VCaP (cell line): ENCODE measurements around the gene NAPA.
A peak's percentile ranks its signal among the peaks of the same experiment; 100 is the strongest.

Experiments used
- H3K27ac ChIP-seq: fragments of 450-650 bp; 2 replicates; pipeline ENCODE4 v1.5.1; 2017
- TF ChIP-seq, protein P1 (sequence below): fragments of 450-650 bp; conservative IDR thresholded peaks from 2 replicates; pipeline ENCODE4 v1.5.1; 2017; ENCODE audit warnings: mild to moderate bottlenecking, moderate library complexity

Gene NAPA

DNA sequence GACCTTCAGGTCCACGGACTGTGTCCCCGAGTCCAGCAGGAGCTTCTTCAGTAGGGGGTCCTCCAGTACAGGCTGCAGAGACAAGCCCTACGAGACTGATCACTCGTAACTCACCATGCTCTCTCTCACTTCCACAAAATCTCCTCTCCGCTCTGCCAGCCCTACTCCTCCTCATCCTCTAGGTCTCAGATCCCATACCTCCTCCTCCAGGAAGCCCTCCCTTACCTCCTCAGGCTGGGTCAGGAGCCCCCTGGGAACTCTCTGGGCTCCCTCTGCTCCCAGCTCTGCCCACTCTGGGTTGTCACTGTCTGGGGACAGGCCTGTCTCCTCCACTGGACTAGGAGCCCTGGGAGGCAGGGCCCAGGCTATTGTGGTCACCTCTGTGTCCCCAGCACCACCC is 23.9 kb upstream of the NAPA start:
- TF ChIP-seq, protein P1, sequence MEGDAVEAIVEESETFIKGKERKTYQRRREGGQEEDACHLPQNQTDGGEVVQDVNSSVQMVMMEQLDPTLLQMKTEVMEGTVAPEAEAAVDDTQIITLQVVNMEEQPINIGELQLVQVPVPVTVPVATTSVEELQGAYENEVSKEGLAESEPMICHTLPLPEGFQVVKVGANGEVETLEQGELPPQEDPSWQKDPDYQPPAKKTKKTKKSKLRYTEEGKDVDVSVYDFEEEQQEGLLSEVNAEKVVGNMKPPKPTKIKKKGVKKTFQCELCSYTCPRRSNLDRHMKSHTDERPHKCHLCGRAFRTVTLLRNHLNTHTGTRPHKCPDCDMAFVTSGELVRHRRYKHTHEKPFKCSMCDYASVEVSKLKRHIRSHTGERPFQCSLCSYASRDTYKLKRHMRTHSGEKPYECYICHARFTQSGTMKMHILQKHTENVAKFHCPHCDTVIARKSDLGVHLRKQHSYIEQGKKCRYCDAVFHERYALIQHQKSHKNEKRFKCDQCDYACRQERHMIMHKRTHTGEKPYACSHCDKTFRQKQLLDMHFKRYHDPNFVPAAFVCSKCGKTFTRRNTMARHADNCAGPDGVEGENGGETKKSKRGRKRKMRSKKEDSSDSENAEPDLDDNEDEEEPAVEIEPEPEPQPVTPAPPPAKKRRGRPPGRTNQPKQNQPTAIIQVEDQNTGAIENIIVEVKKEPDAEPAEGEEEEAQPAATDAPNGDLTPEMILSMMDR = no peak
- H3K27ac ChIP-seq = no peak overlapping the region

DNA sequence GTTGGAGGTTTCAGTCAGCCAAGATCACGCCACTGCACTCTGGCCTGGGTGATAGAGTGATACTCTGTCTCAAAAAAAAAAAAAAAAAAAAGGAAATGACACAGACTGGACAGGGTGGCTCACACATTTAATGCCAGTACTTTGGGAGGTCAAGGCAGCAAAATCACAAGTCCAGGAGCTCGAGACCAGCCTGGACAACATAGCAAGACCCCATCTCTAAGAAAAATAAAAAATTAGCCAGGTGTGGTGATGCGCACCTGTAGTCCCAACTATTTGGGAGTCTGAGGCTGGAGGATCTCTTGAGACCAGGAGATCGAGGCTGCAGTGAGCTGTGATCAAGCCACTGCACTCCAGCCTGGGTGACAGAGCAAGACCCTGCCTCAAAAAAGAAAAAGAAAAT is 22.6 kb upstream of the NAPA start:
- no peak overlapping the region for H3K27ac ChIP-seq
- TF ChIP-seq, protein P1 = no peak

DNA sequence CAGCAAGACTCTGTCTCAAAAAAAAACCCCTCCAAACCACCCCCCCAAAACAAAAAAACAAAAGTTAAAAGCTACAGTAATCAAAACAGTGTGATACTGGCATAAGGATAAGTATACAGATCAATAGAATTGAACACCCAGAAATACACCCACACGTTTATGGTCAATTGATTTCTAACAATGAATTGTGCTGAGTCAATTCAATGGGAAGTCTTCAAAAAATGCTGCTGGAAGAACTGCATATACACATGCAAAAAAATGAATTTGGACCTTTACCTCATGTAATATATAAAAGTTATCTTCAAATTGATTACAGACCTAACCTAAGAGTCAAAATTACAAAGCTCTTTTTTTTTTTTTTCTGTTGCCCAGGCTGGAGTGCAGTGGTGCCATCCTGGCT is 19.8 kb upstream of the NAPA start:
- TF ChIP-seq, protein P1 = no peak
- H3K27ac ChIP-seq = no peak overlapping the region

DNA sequence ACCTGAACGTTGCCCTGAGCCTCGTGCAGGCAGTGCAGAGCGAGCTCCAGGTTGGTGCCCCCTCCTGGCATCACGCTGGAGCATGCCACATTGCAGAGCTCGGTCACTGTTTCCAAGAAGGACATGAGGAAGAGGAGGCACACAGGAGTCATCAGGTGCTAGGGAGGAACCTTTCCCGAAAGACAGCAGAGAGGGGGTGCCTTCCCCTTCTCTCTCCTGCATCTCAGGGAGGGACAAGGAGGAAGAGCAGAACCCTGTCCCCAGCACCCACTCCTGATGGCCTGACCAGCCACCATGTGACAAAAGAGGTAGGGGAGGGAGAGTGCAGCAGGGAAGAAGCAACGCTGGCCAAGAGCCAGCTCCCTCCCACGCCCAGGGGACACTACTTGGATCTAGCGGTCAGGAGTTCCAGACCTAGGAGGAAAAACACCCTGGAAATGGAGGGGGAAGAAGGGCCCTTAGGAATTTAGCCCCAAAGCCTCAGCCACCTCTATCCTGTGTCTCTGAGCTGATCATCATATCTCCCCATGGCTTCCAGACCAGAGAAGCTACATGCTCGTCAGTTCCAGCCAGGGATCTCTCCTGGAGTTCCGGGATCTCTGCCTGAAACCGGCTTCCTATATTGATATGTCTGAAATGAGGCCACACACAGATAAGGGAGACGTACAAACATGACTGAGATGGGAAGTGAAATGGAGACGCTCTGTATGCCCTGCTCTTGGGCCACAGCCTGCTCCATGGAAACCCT is 17.0 kb upstream of the NAPA start:
- H3K27ac ChIP-seq = peak overlapping the region; percentile 53
- TF ChIP-seq, protein P1 = no peak

DNA sequence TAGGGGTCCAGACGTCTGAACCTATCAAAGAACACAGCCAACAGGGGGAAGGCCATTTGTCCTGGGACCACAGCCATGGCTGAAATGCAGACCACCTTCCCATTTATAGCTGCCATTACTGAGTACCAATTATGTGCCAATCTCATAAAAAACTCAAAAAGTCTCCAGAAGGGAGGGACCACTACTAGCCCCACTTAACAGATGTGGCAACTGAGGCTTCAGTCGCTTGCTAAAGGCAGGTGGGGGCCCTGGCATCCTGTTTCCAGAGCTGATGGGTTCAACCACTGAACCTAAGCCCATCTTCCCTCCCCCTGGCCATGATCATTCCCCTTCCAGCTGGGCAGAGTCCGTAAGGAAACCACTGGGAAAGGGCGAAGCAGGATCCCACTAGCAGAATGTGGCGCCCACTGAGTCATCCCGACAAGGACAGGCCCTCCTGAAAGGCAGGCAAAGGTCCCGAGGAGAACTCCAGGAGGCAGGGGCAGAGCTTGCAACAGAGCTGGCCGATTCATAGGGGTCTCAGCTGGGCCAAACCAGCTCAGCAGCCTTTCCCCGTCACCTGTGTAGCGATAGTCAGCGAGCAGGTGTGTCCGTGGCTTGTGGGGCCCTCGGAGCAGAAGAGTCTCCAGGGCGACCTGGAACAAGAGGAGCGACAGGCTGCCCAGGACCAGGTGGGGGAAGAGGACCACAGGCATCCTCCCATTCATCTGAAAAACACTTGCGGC is 14.3 kb upstream of the NAPA start:
- TF ChIP-seq, protein P1 = no peak
- H3K27ac ChIP-seq = no peak overlapping the region

DNA sequence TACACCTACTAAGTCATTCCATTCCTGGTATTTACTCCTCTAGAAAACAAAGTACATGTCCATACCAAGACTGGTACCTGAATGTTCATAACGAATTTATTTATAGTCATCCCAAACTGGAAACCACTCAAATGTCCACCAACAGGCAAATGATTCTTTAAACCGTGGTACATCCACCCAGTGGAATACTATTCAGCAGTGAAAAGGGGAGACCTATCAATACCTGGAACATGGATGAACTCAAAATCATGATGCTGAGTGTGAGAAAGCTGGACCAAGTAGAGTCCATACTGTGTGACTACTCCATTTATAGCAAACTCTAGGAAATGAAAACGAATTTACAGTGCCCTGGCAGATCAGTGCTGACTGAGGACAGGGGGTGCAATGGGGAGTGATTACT is 11.9 kb upstream of the NAPA start:
- TF ChIP-seq, protein P1 = no peak
- no peak overlapping the region for H3K27ac ChIP-seq

DNA sequence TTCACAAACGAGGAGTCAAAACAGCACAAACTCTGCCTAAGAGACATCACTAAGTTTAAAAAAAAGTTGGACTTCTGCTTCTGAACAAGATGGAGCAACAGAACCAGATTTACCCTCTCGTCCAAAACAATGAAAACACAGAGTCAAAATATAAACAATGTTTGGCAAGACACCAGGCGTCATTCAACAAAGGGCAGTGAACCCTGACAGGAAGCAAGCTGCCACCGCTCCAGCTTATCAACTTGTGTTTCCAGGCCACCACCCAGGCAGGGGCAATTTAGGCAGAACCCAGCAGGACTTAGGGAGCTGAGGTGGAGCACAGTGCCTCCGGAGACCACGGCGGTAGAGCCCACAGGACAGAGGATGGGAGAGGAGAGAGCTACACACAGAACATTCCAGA is 8.6 kb upstream of the NAPA start:
- peak overlapping the region; percentile 78 for H3K27ac ChIP-seq
- TF ChIP-seq, protein P1 = no peak
